Measurements from ENCODE around the gene GRM7.

GRM7 gene

DNA sequence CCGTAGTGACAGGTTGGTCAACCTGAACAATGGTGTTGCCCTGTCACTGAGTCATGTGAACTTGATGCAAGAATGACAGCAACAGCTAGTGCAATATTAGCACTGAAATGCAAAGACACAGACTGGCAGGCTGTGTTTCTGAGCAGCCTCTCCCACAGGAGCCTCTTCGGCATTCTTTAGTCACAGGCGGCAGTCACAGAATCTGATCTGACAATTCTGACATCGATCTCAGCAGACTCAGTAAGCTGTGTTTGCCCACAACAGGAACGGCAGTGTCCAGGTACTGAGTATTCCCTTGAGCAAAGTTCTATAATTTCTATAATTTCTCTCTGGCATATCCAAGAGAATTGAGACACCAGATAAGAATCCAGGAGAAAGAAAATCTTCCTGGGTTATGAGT, 776.8 kb downstream of the GRM7 start:
- DNase-seq (ENCODE audit: low read depth in 1 of 2, low spot score in 1 of 2): no peak

DNA sequence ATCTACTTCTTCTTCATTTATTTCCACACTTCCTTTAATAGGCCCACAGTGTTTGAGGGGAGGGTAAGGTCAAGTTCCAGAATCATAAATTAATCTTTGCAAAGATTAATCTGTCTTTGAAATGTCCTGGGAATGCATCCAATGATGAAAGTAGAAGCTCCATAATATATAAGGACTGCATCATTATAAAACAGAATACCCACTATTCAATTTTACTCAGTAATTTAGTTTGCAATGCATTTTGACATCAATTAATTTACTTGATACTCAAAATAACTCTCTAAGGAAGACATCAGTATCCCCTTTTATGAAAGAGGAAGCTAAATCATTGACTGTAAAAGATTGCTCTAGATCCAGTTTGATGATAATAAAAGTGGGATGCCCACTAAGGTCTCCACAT, 777.2 kb downstream of the GRM7 start:
- no peak for DNase-seq (ENCODE audit: low read depth in 1 of 2, low spot score in 1 of 2)

DNA sequence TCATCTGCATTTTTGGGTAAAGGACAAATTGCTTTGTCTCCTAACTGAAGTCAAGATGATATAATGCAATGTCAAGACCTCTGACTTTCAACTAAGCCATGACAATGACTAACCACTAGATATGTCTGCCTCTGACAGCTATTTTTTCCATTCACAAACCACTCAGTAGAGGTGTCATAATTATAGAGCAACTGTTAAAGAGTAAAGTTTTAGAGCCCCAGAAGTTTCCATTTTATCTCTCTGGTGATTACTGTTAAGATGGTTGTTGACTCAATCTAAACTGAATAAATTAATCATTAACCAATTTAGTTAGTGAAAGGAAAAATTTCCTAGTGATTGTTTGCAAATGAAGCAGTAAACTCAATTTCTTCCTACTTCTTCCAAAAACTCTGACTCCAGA, 779.9 kb downstream of the GRM7 start:
- no peak for DNase-seq (ENCODE audit: low read depth in 1 of 2, low spot score in 1 of 2)

DNA sequence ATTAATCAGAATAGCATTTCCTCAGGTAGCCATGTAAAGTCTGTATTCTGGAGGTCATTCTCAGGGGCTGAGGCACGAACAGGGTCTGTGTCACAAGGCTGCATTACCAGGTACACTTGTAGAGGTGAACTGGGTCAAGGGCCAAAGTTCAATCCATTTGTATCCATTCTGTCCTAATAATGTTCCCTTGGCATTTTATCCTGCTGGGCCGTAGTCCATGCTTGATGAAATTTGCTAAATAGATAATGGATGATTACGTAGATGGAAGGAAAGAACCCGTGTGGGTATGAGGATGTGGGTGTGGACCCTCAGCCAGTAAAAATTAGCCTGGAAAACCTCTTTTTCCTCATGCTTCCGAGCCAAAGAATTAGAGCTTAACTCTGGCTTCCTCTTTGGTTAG, 785.9 kb downstream of the GRM7 start:
- DNase-seq (ENCODE audit: low read depth in 1 of 2, low spot score in 1 of 2): no peak

DNA sequence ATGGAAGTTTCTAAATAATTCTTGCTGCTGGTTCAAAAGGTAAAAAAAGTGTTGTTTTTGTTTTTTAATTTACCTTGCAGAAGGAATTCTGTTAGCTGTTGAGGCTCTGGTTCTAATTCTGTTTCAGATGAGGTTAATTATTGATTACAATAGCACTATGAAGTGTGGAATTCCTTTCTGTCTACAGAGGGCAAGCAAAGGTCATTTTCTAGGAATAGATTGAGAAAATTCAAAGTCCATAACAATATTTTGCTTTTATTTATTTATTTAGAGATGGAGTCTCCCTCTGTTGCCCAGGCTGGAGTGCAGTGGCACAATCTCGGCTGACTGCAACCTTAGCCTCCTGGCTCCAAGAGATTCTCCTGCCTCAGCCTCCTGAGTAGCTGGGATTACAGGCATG, 789.6 kb downstream of the GRM7 start:
- no peak for DNase-seq (ENCODE audit: low read depth in 1 of 2, low spot score in 1 of 2)

DNA sequence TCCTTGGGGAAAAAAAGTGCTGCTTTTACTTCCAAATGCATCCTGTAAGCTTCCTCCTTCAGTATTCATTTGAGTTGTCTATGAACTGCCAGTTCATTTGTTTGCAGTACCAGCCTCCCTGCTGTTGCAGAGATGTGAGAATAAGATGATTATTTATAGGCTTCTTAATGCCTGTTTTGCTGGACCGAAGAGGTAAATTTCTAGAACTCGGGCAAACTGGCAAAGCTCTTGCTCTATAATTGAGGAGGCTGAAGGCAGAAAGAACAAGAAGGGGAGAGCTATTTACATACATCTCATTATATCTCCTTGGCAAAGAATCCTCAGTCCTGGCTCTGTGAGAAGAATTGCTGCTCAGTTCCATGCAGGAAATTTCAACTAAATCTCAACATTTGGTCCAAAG, 790.4 kb downstream of the GRM7 start:
- DNase-seq (ENCODE audit: low read depth in 1 of 2, low spot score in 1 of 2): no peak

DNA sequence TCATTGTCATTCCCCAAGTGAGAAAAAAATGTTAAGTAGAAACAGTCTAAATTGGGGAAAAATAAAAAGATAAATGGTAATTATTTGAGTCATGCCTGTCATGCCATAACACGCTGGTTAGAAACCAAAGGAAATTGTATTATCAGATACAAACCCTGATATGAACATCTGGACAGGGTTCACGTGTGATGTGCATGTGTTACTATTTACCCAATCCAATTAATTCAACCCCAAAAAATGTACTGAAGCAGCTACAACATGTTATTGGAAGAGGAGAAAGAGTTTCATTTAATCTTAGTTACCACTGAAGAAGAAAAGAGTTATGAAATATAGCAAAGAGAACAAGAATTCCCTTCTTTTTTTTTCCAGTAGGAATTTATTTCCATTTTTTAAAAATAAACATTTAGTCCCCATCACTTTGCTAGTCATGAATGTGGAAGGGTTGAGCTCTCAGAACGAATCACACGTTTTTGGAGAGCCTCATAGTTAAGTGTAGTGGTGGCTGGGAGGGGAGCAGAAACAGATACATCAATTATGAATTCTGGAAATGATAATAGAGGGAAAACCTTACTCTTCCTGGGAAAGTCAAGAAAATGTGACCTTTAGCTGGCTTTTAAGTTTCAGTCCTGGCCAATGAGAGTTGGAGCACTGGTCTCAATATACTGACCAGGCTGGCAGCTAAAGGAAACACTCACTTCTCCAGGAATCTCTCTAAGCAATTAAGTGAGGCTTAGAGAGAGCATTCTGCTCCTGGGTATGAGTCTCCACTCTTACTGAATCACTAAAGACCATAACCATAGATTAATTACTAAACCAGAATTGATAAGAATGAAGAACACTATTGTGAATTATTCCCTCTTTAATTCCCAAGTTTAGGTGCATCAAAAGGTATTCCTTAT, 796.5 kb downstream of the GRM7 start:
- no peak for DNase-seq (ENCODE audit: low read depth in 1 of 2, low spot score in 1 of 2)

DNA sequence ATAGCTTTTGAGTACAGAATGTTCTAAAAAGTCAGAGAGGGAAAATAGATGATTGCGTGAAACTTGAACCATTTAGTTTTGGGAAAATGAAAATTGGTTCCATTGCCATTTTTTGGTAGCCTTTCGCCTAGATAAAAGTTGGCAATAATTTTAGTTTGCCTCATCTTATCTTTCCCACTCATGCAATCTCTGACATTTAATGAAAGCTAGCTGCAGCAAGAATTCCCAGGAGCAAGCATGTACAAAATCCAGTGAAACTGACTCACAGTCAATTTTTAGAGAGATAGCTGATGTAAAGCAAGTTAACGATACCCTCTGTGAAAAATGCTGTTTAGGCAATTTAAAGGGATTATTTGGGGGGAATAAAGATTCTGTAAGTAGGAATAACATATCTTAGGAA, 797.4 kb downstream of the GRM7 start:
- no peak for DNase-seq (ENCODE audit: low read depth in 1 of 2, low spot score in 1 of 2)

DNA sequence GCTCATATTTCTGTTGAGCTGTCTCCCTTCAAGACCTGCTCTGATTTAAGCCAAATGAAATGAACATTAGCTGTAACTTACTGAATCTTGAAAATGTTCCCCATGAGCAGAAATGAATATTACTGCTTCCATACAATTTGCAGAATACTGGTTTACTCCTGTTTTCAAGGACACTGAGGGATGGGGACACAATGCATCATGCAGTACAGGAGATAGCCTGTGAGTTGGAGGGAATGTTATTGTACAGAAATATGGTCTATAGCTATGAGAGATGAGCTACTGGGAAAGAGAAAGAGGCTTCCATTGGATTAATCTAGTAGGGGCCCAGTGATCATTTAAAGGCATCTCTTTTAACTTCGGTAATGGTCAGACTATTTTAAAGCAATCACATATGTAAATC, 798.2 kb downstream of the GRM7 start:
- DNase-seq (ENCODE audit: low read depth in 1 of 2, low spot score in 1 of 2): no peak

DNA sequence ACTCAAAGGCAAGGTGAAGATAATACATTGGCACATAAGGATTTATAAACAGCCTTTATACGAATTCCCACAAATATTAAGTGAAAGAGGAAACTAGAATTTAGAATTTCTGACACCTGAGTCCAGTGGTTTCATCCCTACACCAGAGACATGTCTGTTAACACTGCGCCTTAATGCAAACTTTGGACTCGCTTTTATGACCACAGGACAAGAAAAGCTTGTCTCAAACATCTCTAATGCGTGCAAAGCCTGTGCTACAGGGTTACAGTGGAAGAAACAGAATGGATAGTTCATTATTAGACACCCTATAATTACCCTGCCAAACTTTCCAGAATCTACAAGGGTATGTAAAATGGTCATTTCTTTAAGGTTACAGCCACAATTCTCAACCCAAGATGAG, 802.9 kb downstream of the GRM7 start:
- no peak for DNase-seq (ENCODE audit: low read depth in 1 of 2, low spot score in 1 of 2)

DNA sequence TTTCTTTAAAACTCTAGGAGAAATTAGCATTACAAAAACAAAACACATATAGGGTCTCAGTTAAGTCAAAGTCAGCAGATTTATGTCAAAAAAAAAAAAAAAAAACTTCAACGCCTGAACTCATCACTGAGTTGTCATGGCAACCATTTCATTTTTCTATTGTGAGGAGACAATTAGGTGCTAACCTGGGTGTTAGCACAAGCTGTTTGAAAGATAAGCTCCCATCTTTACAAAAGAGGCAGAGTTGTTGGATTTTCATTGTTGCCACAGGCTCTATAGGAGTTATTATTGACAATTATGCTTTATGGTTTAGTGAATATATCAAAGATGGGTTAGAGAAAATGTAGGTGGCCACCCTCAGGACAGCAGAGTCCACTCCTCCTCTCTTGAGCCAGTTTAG, 806.9 kb downstream of the GRM7 start:
- no peak for DNase-seq (ENCODE audit: low read depth in 1 of 2, low spot score in 1 of 2)

DNA sequence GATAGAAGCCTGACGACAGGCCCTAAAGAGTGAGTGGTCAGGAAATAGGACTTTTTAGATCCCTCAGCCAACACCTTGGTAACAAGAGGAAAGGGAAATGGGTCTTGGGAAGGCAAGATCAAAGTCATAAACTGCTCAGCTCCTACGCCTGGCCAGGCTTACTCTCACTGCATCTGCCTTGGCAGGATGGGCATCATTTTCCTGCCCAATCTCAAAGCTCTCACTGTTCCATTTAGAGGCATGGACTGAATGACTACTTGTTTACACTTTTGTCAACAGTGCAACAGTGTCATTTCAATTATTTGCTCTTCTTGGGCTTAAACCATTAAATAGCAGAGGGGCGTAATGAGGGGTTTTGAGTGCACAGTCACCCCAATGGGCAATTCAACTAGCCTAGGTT, 808.7 kb downstream of the GRM7 start:
- no peak for DNase-seq (ENCODE audit: low read depth in 1 of 2, low spot score in 1 of 2)

DNA sequence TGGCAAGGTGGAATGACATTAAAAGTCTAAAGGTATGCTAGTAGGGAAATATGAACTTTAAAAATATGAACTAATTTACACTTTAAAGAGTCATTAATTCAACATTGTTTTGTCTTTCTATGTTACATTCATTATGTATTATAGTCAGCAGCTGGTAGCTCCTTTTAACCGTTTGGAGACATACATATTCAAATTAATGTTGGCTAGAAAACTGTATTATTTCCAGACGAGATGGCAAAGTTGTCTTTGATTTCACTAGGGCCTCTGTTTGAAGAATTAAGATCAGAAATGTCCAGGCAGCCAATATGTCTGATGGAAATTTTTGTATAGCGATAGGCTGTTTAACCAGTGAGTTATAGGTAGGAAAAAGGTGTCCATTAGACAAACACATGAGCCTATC, 817.6 kb downstream of the GRM7 start:
- DNase-seq (ENCODE audit: low read depth in 1 of 2, low spot score in 1 of 2): no peak

DNA sequence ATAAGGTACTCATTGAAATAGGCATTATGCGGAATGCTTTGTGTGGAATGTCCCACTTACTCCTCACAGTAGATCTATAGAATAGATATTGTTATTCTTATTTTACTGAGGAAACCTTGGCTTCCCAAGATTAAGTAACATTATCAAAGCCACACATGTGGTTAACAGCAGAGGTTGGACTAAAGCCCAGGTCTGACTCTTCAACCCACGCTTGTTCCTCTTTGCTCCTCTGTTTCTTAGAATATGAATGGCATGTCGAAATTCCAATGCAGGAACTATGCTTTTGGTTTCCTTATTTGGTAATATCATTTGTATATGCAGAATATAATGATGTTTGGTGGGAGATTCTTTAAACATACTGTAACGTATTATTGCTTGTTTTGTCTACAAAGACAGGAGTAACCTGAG, 821.9 kb downstream of the GRM7 start:
- DNase-seq (ENCODE audit: low read depth in 1 of 2, low spot score in 1 of 2): no peak

DNA sequence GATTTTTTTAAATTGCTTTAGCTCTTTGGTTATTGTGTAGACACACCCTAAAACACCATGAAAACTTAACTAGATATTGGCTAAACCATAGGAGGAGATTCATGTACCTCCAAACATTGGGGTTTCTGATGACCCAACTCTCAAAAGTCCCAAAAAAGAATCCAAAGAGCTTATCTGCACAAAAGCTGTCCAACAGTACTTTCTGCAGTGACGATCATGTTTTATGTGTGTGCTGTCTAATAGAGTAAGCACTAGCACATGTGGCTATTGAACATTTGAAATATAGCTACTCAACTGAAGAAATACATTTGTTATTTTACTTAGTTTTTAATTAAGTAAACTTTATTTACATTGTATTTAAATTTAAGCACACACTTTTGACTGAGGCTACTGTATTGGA, 822.5 kb downstream of the GRM7 start:
- DNase-seq (ENCODE audit: low read depth in 1 of 2, low spot score in 1 of 2): no peak

DNA sequence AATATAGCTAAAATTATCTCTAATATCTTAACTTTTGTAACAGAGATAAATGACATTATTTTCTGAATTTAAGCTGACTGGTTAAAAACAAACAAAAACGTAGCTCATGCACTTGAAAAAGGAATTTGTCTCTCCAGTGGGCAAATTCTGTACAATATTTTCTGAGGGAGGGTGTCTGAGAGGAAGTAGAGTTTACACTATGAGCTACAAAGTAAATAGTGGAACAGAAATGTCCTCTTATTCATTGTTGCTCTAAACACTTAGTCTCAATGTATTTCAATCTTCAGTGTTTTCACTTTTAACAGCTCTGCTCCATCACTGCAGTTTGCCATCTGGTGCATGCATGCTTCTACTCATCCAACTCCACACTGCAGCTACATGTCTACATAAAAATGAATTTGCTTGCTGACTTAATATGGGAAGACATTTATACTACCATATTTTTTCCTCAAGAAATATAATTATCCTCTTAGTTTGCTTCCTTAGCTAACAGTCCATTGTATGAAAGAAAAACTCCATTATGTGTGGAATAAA, 823.3 kb downstream of the GRM7 start:
- DNase-seq (ENCODE audit: low read depth in 1 of 2, low spot score in 1 of 2): no peak

DNA sequence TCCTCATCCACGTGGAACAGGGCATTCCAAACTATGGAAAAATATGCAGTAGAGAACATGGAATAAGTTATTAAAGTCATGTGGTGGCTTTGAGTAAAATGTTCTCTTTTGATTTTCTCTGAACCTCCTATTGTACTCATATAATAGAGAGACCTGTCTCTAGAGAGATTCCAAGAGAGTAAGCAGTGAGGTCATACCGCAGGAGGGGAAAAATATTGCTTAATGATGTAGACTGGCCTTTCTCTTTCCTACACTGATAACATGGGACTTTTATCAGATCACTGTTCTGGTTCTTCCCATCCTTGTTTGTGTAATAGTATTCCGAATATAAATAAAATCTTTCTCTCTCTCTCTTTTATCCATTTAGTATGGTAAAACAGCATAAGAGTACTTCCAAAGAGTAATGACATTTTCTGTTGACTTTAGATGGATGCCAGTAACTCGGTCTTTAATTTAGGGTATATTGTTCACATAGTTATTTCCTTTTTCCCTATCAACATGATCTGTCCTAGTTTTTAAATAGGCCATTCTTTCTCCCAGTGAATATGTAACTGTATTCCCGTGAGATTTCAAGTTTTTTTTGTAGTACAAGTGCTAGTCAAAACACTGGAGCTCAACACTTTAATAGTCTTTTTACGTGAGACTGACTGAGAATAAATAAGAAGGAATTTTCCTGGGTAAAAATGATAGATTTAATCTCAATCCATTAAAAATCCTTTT, 826.7 kb downstream of the GRM7 start:
- no peak for DNase-seq (ENCODE audit: low read depth in 1 of 2, low spot score in 1 of 2)

DNA sequence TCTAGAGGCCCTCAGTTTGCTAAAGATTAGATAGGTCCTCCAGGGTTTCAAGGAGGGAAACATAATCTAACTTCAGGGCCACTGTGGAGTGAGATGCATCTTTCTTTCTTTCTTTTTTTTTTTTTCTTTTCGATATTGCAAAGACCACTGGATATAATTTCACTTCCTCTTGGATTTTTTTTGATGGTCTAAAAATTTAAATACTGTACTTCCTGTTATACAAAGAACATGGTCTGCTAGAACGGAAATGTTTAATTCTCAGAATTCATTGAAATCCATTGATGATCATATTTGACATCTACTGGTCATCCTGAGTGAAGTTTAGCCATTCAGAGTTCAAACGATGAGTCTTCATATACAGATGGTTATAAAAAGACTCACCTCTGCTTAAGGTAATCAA, 832.0 kb downstream of the GRM7 start:
- DNase-seq (ENCODE audit: low read depth in 1 of 2, low spot score in 1 of 2): no peak

DNA sequence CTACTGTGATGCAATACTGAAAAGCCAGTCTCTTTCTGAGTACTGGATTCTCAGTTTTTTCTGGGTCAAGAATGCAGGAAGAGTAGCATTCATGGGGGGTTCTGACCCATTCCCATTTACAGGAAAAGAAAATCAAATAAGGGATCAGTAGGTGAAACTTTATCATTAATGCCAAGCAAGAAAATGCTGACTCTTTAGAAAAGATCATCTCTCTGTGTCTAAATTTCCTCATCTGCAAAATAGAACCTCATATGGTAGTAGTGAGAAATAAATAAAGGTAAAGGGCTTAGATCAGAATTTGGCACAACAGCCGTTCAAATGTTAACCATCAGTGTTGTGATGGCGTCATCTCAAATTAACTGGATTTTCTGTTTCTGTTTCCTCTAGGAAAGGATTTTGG, 833.1 kb downstream of the GRM7 start:
- DNase-seq (ENCODE audit: low read depth in 1 of 2, low spot score in 1 of 2): no peak

DNA sequence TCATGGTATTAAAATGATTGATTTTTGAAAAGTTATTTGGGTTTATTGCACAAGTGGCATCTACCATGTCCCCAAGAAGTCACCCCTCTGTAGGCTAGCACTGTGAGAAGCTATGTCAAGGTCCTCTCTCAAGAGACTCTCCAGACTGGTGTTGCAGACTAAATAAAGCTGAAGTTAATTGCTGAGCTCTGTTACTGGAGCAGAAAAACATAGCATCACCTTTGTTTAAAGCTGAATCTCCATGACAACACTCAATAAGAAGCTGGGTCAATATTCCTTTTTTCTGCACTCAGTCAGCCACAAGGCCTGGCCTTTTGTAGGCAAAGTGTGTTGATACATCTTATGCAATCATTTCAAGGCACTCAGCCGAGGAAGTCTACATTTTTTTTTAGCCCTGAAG, 834.1 kb downstream of the GRM7 start:
- no peak for DNase-seq (ENCODE audit: low read depth in 1 of 2, low spot score in 1 of 2)

DNA sequence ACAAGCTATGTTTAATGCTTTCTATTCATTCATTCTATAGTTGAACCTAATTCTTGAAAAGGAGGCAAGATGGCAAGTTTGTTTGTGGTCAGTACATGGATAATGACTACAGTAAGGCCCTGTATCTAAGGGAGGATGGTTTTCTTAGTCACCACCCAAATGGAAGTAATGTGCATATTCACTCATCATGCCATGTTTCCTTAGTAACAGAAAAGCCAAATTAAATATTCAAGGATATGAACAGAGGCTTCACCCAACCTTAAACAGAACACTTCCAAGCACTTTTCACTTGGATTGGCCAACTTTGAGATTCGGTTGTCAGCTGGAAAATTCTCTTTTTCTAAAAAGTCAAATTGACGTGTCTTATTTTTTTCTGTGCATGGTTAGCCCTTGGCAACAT, 835.4 kb downstream of the GRM7 start:
- no peak for DNase-seq (ENCODE audit: low read depth in 1 of 2, low spot score in 1 of 2)

DNA sequence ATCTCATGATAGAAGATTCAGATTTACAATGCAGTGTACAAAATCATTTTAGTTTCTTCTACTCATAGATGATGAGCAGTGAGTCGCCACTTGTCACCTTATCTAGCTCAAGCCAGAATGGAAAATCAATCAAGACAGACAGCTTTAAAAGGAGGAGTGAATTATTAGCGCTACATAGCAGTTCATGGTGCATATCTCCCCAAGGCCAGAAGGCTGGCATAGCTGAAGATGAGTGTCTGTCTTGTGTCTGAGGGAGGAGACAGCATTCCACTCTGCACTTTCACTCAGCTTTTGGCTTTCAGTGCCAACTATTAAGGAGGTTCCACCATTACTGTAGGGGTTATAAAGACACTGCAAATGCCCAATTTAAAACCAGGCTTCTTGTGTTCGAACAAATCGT, 836.6 kb downstream of the GRM7 start:
- DNase-seq (ENCODE audit: low read depth in 1 of 2, low spot score in 1 of 2): no peak

Measured in activated T-helper 1 cell treated with anti-CD3 and anti-CD28 coated beads, Interleukin-2, amount 50 U/mL, for 16 hours (primary cell).